Progenitor cell of endocrine pancreas (in vitro differentiated cells): ENCODE data around the gene C1orf52. TPM values are rescaled to one million over a fixed set of nuclear protein-coding genes. Genes with fewer than 3 reads are reported as not detected.

ENCODE experiments used
- DNase-seq: peaks from one replicate; pipeline ENCODE4 v3.0.0; 2021; ENCODE audit warnings: low spot score; ENCODE audit not compliant: unreplicated experiment
- H3K27ac Mint-ChIP-seq: 2 replicates; pipeline ENCODE4 v1.8.0; 2021; ENCODE audit warnings: mild to moderate bottlenecking, moderate library complexity, mixed read lengths
- H3K27me3 Mint-ChIP-seq: 2 replicates; pipeline ENCODE4 v1.8.0; 2021; ENCODE audit warnings: mixed read lengths
- H3K36me3 Mint-ChIP-seq: 2 replicates; pipeline ENCODE4 v1.8.0; 2022; ENCODE audit warnings: mixed read lengths; ENCODE audit not compliant: insufficient read depth
- H3K4me1 Mint-ChIP-seq: 2 replicates; pipeline ENCODE4 v1.8.0; 2021; ENCODE audit warnings: low read depth, mixed read lengths
- H3K4me3 Mint-ChIP-seq: 2 replicates; pipeline ENCODE4 v1.8.0; 2021; ENCODE audit warnings: low read depth, mild to moderate bottlenecking, moderate library complexity, mixed read lengths
- H3K9me3 Mint-ChIP-seq: 2 replicates; pipeline ENCODE4 v1.8.0; 2021; ENCODE audit warnings: low read depth, mixed read lengths
- CTCF ChIP-seq: fragments of 200-600 bp; sonication (generic); IDR thresholded peaks from one replicate; pipeline ENCODE4 v1.5.0; 2021; ENCODE audit warnings: antibody characterized with exemption, mild to moderate bottlenecking; ENCODE audit not compliant: unreplicated experiment
- total RNA-seq: library from RNA; stranded (reverse); gene quantifications from 2 replicates; pipeline ENCODE4 v1.2.1, GENCODE V29; 2021

Gene C1orf52
- total RNA-seq, 1 donor from 2014 or later = 42.2 TPM

DNA sequence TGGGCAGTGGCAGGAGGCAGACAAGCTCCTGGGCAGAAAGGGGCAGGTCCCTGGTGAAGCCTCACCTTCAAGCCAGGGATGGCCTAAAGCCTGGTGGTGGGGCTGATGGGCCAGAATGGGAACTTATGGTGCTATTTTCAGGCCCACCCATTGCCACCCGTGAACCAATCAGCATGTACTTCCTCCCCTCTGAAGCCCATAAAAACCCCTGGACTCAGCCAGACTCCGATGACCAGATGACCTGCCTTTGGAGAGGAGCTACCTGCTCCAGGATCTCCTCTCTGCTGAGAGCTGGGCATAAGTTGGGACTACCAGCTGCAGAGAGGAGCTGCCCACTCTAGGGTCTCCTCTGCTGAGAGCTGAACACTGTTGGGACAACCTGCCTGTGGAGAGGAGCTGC is 24.7 kb upstream of the C1orf52 start:
- H3K27ac Mint-ChIP-seq = no peak overlapping the region
- no peaks in the 10 kb centered on the region for H3K36me3 Mint-ChIP-seq
- no peak for DNase-seq
- H3K4me1 Mint-ChIP-seq = no peaks in the 10 kb centered on the region
- no peak for TF ChIP-seq CTCF
- H3K4me3 Mint-ChIP-seq = no peak overlapping the region
- H3K9me3 Mint-ChIP-seq = no peaks in the 10 kb centered on the region
- no peaks in the 10 kb centered on the region for H3K27me3 Mint-ChIP-seq

DNA sequence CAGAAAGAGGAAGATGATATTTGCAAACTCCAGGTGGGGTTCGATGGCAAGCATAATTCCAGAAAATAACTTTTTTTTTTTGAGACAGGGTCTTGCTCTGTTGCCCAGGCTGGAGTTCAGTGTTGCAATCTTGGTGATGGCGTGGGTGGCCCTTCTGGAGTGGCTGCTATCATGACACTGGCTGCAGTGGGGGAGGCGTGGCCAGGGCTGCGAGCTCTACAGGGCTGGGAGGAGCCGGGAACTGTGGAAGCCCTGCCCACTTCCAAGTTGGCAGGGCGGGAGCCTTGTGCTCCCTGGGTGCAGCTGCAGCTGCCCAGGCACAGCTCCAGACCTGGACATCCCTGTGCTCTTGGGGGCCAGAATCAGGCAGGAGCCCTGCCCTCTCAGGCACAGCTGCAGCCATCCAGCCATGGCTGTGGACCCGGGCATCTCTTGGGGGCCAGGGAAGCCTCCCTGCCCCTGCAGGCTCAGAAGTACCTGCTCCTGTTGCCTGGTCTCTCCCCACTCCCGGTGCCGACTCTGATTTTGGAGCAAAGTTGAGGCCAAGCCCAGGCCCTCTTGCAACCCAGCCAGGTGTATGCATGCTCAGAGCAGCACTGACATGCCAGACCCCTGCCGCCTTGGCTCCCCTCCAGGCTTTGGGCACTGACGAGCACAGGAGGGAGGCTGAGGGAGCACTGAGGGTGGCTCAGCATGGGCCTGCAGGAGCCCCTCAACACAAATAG is 24.2 kb upstream of the C1orf52 start:
- Mint-ChIP-seq H3K4me1 (no peaks in the 10 kb centered on the region), H3K27ac (no peak overlapping the region), H3K9me3 (no peaks in the 10 kb centered on the region), H3K36me3 (no peaks in the 10 kb centered on the region), H3K27me3 (no peaks in the 10 kb centered on the region), H3K4me3 (no peak overlapping the region)
- no peak for TF ChIP-seq CTCF
- no peak for DNase-seq

DNA sequence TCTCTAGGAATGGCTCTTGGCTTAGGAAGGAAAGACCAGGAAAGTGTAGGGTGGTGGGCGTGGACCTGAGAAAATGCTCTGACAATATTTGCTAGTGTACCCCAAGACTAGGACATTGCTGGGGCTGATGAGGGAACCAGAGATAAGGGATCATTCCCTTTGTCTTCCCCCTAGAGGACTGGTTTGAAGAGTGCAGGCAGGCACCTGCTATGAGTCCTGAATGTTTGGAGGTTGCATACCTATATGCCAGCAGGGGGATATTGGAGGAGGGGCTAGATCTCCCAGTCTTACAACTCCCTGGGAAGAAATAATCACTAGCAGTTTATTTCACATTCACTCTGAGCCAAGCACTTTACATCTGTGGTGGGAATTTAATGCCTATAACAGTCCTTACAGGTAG is 23.0 kb upstream of the C1orf52 start:
- no peak overlapping the region for H3K27ac Mint-ChIP-seq
- H3K4me3 Mint-ChIP-seq = no peak overlapping the region
- DNase-seq = no peak
- no peaks in the 10 kb centered on the region for H3K36me3 Mint-ChIP-seq
- peak; percentile 47 for TF ChIP-seq CTCF
- no peaks in the 10 kb centered on the region for H3K27me3 Mint-ChIP-seq
- H3K9me3 Mint-ChIP-seq = no peaks in the 10 kb centered on the region
- no peaks in the 10 kb centered on the region for H3K4me1 Mint-ChIP-seq

- DNase-seq = no peak
- no peak for TF ChIP-seq CTCF
- Mint-ChIP-seq H3K27me3 (no peaks in the 10 kb centered on the region), H3K27ac (no peak overlapping the region), H3K4me1 (peaks cover 4% of the 10 kb centered on the region), H3K4me3 (no peak overlapping the region), H3K36me3 (no peaks in the 10 kb centered on the region), H3K9me3 (no peaks in the 10 kb centered on the region)
Observed at GRCh38 chr1:85280636-85281035, 21.2 kb upstream of the C1orf52 start.

DNA sequence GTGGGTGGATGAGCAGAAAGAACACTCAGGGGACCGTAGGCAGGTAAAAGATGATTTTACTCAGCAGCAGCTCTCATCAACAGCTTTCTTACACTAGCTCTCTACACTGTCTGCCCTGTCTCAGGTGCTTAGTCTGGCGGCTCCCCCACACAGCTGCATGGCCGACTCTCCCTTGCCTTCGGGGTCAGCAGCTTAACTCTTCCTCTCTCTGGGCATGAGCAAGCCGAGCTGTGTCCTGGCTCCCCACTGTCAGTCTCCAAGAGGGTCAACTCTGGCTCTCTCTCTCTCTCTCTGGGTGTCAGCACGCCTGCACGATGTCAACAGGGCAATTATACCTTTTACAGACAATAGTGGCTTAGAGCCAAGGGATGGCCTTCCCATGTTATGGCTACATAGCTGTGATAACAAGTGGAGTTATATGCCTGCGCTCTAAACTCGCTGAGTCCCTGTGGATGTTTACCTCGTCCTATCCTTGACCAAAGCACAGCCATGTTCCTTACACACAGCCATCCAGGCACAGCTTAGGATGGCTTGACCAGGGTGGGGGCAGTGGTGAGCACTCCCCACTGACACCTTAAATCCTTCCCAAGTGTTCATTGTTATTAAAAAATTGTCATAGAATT is 20.1 kb upstream of the C1orf52 start:
- Mint-ChIP-seq H3K4me1 (peaks cover 12% of the 10 kb centered on the region), H3K27me3 (no peaks in the 10 kb centered on the region), H3K4me3 (no peak overlapping the region), H3K27ac (no peak overlapping the region), H3K36me3 (no peaks in the 10 kb centered on the region), H3K9me3 (no peaks in the 10 kb centered on the region)
- no peak for TF ChIP-seq CTCF
- DNase-seq = no peak
